Activated CD4-positive, alpha-beta memory T cell treated with anti-CD3 and anti-CD28 coated beads, Interleukin-2, amount 10 ng/mL, durations not matched to agents 7 days and 5 days (primary cell): ENCODE results near the gene TENM3. TPM values are rescaled to one million over a fixed set of nuclear protein-coding genes. Genes with fewer than 3 reads are reported as not detected.

ENCODE experiments used
- CTCF ChIA-PET: fragments of 350-600 bp; sonication (Branson Sonifier 250); formaldehyde crosslinking; loops from one replicate; lab custom pipeline; 2021; ENCODE audit warnings: antibody characterized with exemption, inconsistent platforms; lab: Charles Lee
- POLR2A ChIA-PET: fragments of 350-600 bp; sonication (Branson Sonifier 250); formaldehyde crosslinking; loops from one replicate; lab custom pipeline; 2021; ENCODE audit warnings: antibody characterized with exemption; lab: Charles Lee
- DNase-seq: peaks from one replicate; pipeline ENCODE4 v3.0.0-alpha.2; 2020
- H3K27ac Mint-ChIP-seq: one replicate; pipeline ENCODE4 v1.8.0; 2021; ENCODE audit warnings: mild to moderate bottlenecking, mixed read lengths
- H3K27me3 Mint-ChIP-seq: one replicate; pipeline ENCODE4 v1.8.0; 2021; ENCODE audit warnings: mixed read lengths
- H3K36me3 Mint-ChIP-seq: one replicate; pipeline ENCODE4 v1.8.0; 2021; ENCODE audit warnings: low read depth, mixed read lengths
- H3K4me1 Mint-ChIP-seq: one replicate; pipeline ENCODE4 v1.8.0; 2021; ENCODE audit warnings: mixed read lengths
- H3K4me3 Mint-ChIP-seq: one replicate; pipeline ENCODE4 v1.8.0; 2021; ENCODE audit warnings: mild to moderate bottlenecking, mixed read lengths
- H3K9me3 Mint-ChIP-seq: one replicate; pipeline ENCODE4 v1.8.0; 2021; ENCODE audit warnings: mixed read lengths
- total RNA-seq, 2 experiments: library from RNA; stranded (reverse); gene quantifications; one replicate each; pipeline ENCODE4 v1.2.3, GENCODE V29; 2021

The TENM3 gene
- total RNA-seq, 2 experiments from 2014 or later = not detected

DNA sequence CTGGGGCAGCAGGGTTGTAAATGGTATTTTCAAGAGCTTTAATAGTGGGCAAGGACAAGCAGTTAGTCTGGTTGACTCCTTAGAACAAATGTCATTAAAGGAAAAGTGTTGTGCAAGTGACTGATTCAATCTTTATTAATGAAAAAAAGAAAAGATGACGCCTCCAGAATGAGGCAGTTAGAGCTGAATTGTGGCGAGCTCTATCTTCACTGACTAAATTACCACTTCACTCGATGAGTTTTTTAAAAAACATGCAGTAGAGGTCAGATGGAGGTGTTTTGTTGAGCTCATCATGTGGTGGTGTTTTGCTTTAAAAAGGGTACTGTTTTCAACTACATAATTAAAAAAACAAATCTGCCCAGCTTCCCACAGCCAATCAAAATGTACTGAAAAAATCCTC, 28.1 kb upstream of the TENM3 start:
- H3K4me1 Mint-ChIP-seq = no peaks in the 10 kb centered on the region
- H3K9me3 Mint-ChIP-seq = no peaks in the 10 kb centered on the region
- H3K4me3 Mint-ChIP-seq = no peak overlapping the region
- H3K27me3 Mint-ChIP-seq = no peaks in the 10 kb centered on the region
- POLR2A ChIA-PET = no interaction called here
- H3K36me3 Mint-ChIP-seq = no peaks in the 10 kb centered on the region
- H3K27ac Mint-ChIP-seq = no peak overlapping the region
- DNase-seq = no peak
- CTCF ChIA-PET = no interaction called here

DNA sequence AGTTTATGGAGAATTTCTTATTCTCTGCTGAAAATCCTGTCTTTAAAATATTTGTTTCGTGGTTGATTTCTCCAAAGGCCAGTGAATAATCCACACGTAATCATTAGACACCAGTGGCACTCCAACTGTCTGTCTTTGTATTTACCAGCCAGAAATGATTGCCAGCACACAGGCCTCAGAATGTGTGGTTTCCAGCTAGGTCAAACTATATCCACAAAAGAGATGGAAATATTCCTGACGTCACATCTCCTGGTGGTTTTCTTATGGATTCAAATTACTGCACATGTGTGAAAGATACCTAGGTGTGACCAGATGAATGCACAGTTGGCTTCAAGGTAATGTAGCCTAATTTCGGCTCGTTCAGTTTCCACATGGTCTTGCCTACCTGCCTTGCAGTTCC, 27.2 kb upstream of the TENM3 start:
- no peaks in the 10 kb centered on the region for H3K27me3 Mint-ChIP-seq
- no peaks in the 10 kb centered on the region for H3K36me3 Mint-ChIP-seq
- H3K27ac Mint-ChIP-seq = no peak overlapping the region
- H3K9me3 Mint-ChIP-seq = no peaks in the 10 kb centered on the region
- H3K4me3 Mint-ChIP-seq = no peak overlapping the region
- CTCF ChIA-PET = no interaction called here
- POLR2A ChIA-PET = no interaction called here
- H3K4me1 Mint-ChIP-seq = no peaks in the 10 kb centered on the region
- no peak for DNase-seq

- no peak overlapping the region for H3K4me3 Mint-ChIP-seq
- H3K27me3 Mint-ChIP-seq = no peaks in the 10 kb centered on the region
- no peak for DNase-seq
- H3K27ac Mint-ChIP-seq = no peak overlapping the region
- ChIA-PET POLR2A (no interaction called here), CTCF (no interaction called here)
- H3K9me3 Mint-ChIP-seq = no peaks in the 10 kb centered on the region
- H3K36me3 Mint-ChIP-seq = no peaks in the 10 kb centered on the region
- H3K4me1 Mint-ChIP-seq = no peaks in the 10 kb centered on the region
Measured at GRCh38 chr4:182219411-182220056, 23.7 kb upstream of the TENM3 start.

GRCh38 chr4:182221987-182222386, 21.2 kb upstream of the TENM3 start:
- Mint-ChIP-seq H3K4me3 (no peak overlapping the region), H3K36me3 (no peaks in the 10 kb centered on the region), H3K27ac (no peak overlapping the region), H3K27me3 (no peaks in the 10 kb centered on the region), H3K4me1 (no peaks in the 10 kb centered on the region), H3K9me3 (no peaks in the 10 kb centered on the region)
- CTCF ChIA-PET = no interaction called here
- POLR2A ChIA-PET = no interaction called here
- no peak for DNase-seq

DNA sequence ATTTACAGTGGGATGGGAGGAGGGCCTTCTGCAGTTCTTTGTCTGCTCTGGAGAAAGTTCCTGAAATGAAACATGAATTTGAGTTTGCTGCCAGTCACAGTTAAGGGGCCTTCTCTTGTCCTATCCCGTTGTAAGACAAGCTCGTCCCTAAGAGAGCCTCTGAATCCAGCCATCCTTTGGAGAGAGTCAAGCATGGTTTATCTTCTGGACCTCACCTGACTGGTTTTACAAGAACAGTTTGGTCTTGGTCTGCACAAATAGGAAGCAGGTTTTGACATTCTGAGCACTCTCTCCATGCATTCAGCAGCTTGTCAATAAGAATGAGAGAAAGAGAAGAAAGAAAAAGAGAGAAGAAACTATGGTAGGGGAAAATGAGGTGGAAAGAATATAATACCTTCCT, 20.4 kb upstream of the TENM3 start:
- ChIA-PET CTCF (no interaction called here), POLR2A (no interaction called here)
- H3K36me3 Mint-ChIP-seq = no peaks in the 10 kb centered on the region
- no peak overlapping the region for H3K4me3 Mint-ChIP-seq
- H3K27ac Mint-ChIP-seq = no peak overlapping the region
- H3K9me3 Mint-ChIP-seq = no peaks in the 10 kb centered on the region
- DNase-seq = no peak
- H3K27me3 Mint-ChIP-seq = no peaks in the 10 kb centered on the region
- no peaks in the 10 kb centered on the region for H3K4me1 Mint-ChIP-seq

DNA sequence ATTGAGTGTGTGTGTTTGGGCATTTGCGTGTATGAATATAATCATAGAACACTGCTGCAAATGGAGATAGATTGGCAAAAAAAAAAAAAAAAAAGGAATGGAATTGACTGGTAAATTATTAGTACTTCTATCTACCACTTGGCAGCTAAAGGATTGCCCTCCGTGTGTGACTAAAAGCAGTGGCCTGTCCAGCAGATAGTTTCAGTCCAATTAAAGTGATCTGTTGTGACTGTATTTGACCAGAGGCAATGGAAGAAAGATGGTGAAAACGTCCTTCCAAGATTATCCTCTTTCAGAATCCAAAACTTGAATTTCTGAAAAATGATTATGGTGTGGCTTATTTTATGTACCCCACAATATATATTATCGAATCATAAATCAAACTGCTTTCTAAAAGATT, 19.5 kb upstream of the TENM3 start:
- ChIA-PET CTCF (no interaction called here), POLR2A (no interaction called here)
- H3K4me1 Mint-ChIP-seq = no peaks in the 10 kb centered on the region
- no peaks in the 10 kb centered on the region for H3K27me3 Mint-ChIP-seq
- no peaks in the 10 kb centered on the region for H3K36me3 Mint-ChIP-seq
- no peak for DNase-seq
- H3K4me3 Mint-ChIP-seq = no peak overlapping the region
- no peak overlapping the region for H3K27ac Mint-ChIP-seq
- no peaks in the 10 kb centered on the region for H3K9me3 Mint-ChIP-seq

- no peaks in the 10 kb centered on the region for H3K27me3 Mint-ChIP-seq
- no peak overlapping the region for H3K4me3 Mint-ChIP-seq
- ChIA-PET CTCF (no interaction called here), POLR2A (no interaction called here)
- H3K36me3 Mint-ChIP-seq = no peaks in the 10 kb centered on the region
- no peaks in the 10 kb centered on the region for H3K4me1 Mint-ChIP-seq
- no peak overlapping the region for H3K27ac Mint-ChIP-seq
- DNase-seq = no peak
- no peaks in the 10 kb centered on the region for H3K9me3 Mint-ChIP-seq
Measured at GRCh38 chr4:182224192-182224850, 18.9 kb upstream of the TENM3 start.

- no peak overlapping the region for H3K4me3 Mint-ChIP-seq
- H3K36me3 Mint-ChIP-seq = no peaks in the 10 kb centered on the region
- ChIA-PET CTCF (no interaction called here), POLR2A (no interaction called here)
- no peak for DNase-seq
- no peak overlapping the region for H3K27ac Mint-ChIP-seq
- no peaks in the 10 kb centered on the region for H3K4me1 Mint-ChIP-seq
- no peaks in the 10 kb centered on the region for H3K27me3 Mint-ChIP-seq
- H3K9me3 Mint-ChIP-seq = no peaks in the 10 kb centered on the region
Measured at GRCh38 chr4:182225257-182225852, 17.8 kb upstream of the TENM3 start.

DNA sequence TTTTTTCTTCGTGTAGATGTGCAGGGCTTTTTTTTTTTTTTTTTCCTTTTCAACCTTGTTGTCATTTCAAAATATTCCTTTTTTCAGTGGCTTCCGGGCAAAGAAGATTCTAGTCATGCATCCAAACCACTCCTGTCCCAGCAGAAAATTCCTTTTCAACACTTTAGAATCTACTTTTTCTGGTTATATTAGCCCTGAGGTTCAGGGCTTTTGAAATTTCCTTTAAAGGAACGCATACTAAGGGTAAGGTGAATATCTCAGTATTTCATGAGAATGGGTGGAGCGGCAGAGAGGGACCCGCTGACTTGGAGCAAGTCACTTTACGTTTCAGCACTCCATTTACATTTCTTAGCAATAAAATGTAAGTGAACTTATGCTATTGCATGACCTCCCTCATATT, 15.6 kb upstream of the TENM3 start:
- Mint-ChIP-seq H3K9me3 (peaks cover 3% of the 10 kb centered on the region), H3K4me3 (no peak overlapping the region), H3K27me3 (no peaks in the 10 kb centered on the region), H3K27ac (no peak overlapping the region), H3K36me3 (no peaks in the 10 kb centered on the region), H3K4me1 (no peaks in the 10 kb centered on the region)
- DNase-seq = no peak
- POLR2A ChIA-PET = no interaction called here
- CTCF ChIA-PET = no interaction called here

GRCh38 chr4:182228991-182229577, 14.1 kb upstream of the TENM3 start:
- no peaks in the 10 kb centered on the region for H3K36me3 Mint-ChIP-seq
- no peaks in the 10 kb centered on the region for H3K27me3 Mint-ChIP-seq
- H3K4me1 Mint-ChIP-seq = no peaks in the 10 kb centered on the region
- H3K4me3 Mint-ChIP-seq = no peak overlapping the region
- no peak for DNase-seq
- H3K27ac Mint-ChIP-seq = no peak overlapping the region
- ChIA-PET CTCF (no interaction called here), POLR2A (no interaction called here)
- peaks cover 3% of the 10 kb centered on the region for H3K9me3 Mint-ChIP-seq

- no peaks in the 10 kb centered on the region for H3K27me3 Mint-ChIP-seq
- DNase-seq = no peak
- H3K9me3 Mint-ChIP-seq = peaks cover 3% of the 10 kb centered on the region
- CTCF ChIA-PET = interaction anchor here (0.6 kb wide), 1 partner anchor 95 kb away, joined by 3 read pairs; no protein-coding TSS in a partner anchor
- H3K27ac Mint-ChIP-seq = no peak overlapping the region
- POLR2A ChIA-PET = no interaction called here
- no peaks in the 10 kb centered on the region for H3K4me1 Mint-ChIP-seq
- H3K36me3 Mint-ChIP-seq = no peaks in the 10 kb centered on the region
- H3K4me3 Mint-ChIP-seq = no peak overlapping the region
Measured at GRCh38 chr4:182230256-182230655, 12.9 kb upstream of the TENM3 start.

GRCh38 chr4:182231080-182231479, 12.1 kb upstream of the TENM3 start:
- ChIA-PET POLR2A (no interaction called here), CTCF (no interaction called here)
- DNase-seq = no peak
- H3K4me1 Mint-ChIP-seq = no peaks in the 10 kb centered on the region
- no peaks in the 10 kb centered on the region for H3K36me3 Mint-ChIP-seq
- H3K27me3 Mint-ChIP-seq = no peaks in the 10 kb centered on the region
- H3K4me3 Mint-ChIP-seq = no peak overlapping the region
- no peak overlapping the region for H3K27ac Mint-ChIP-seq
- peaks cover 3% of the 10 kb centered on the region for H3K9me3 Mint-ChIP-seq

DNA sequence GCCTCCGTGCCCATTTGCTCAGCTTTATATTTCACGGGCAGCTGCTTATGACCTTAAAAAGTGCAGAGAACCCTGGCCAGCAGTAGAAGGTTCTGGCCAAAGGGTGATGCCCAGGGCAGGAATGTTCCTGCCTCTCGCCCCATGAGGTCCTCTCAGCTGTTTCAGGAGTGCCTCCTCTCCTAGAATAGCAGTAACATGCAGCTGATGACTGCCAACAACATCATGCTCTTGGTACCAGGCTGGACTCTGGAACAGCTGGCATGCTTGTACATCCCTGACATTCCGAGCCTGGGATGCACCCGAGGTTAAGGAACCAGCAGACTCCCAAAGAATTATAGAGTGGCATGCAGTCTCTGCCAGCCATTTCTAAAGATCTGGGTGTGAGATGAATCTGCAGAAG, 11.7 kb upstream of the TENM3 start:
- ChIA-PET CTCF (no interaction called here), POLR2A (no interaction called here)
- Mint-ChIP-seq H3K4me1 (no peaks in the 10 kb centered on the region), H3K27me3 (no peaks in the 10 kb centered on the region), H3K9me3 (peaks cover 3% of the 10 kb centered on the region), H3K36me3 (no peaks in the 10 kb centered on the region), H3K27ac (no peak overlapping the region), H3K4me3 (no peak overlapping the region)
- DNase-seq = no peak
